ENCODE results near the gene ACTR6. TPM values are rescaled to one million over a fixed set of nuclear protein-coding genes. Genes with fewer than 3 reads are reported as not detected.

ACTR6 gene
- 10.2 and 20.6 TPM in 2 replicates for total RNA-seq (2012; rRNA removed)
- polyA plus RNA-seq (2012; rRNA removed): 9.7 and 14.5 TPM in 2 replicates
- polyA plus RNA-seq (2012; cell fraction: cytosol; rRNA removed): 0.64 and 0.84 TPM in 2 replicates
- 0.22 and 5.4 TPM in 2 replicates for polyA plus RNA-seq (2012; cell fraction: nucleus; rRNA removed; ENCODE audit: low replicate concordance)
- Bru-seq, nascent RNA: percentile 62 among the genes with signal in this experiment
- BruChase-seq, experiment 1, labeled RNA remaining after a 6-hour chase: percentile 57 among the genes with signal in this experiment
- percentile 54 among the genes with signal in this experiment for BruChase-seq, experiment 2, labeled RNA remaining after a 2-hour chase
- long read RNA-seq, transcript ACTR6-201 (11 exons, 2,464 nt): major isoform, 19 of 24 reads
- long read RNA-seq, partial matches to known transcripts: 1 of 24 reads
- long read RNA-seq, other reads (novel, unspliced or antisense): 2 of 24 reads

DNA sequence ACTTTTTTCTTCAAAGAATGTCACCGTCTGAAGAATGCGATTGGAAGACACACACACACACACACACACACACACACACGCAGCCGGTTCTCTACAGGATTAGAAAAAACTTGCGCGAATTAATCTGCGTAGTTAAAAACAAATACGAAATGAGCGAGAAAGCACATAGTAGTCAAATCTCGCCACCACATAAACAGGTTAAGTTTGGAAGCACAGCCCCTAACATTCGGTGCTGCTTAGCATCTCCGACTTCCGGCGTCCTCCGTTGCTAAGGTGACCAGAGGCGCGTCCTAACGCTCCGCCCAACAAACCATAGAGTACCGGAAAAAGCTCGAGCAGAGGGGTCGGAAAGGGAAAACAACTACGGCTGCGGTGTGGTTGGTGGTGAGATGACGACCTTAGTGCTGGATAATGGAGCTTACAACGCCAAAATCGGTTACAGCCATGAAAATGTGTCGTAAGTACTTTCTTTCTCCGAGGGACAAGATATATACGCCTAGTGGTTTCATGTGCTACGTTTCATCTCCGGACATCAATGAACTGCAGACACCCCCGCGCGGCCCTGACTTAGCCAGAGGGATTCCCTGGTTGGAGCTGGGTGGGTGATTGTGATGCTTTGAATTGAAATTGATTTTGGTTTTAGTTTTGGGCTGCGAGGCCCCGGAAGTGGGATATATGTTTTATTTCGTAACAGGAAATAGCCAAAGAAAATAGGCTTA is at the start of gene ACTR6:
ACTR6 (plus strand) TSS at position 353 of the 719 bp plus-strand sequence; CDS start at position 390, 37 bp downstream.
- H3K36me3 ChIP-seq (ENCODE audit: control insufficient read depth, insufficient read depth, low read length): peaks cover 1% of the 10 kb centered on the region; the same call in 1 of the 2 replicates
- peak within 1 kb of the TSS; percentile 84 for H3K23ac ChIP-seq (ENCODE audit: low read depth, low read length)
- ATAC-seq (ENCODE audit: low read depth) (peak; percentile 97), DNase-seq (peak; percentile 95)
- WGBS, 2 experiments (ENCODE audit: extremely low coverage in 2 of 2, insufficient read length in 1 of 2): 0% methylated on average over 5 of the region's 38 CpGs; no CpG with 5 or more reads in 1 of the 2 experiments
- TSS peak; percentile 91 for BruUV-seq (replicated peaks)
- peak within 1 kb of the TSS; percentile 88 for H3K14ac ChIP-seq (replicated peaks; ENCODE audit: low read depth, low read length)
- peak within 1 kb of the TSS; percentile 79 for H3K27ac ChIP-seq (ENCODE audit: insufficient read depth, low read length)
- H3K4me3 ChIP-seq (ENCODE audit: insufficient read depth, low read depth, low read length): peak within 1 kb of the TSS; percentile 78
- H2BK20ac ChIP-seq (ENCODE audit: low read depth, low read length): no peak within 1 kb of the TSS
- peak within 1 kb of the TSS; percentile 22; the same call in 1 of the 2 replicates for H4K91ac ChIP-seq (ENCODE audit: insufficient read depth, low read depth, low read length)
- peaks cover 0 to 19% of the 10 kb centered on the region in 2 experiments; a peak in 2 of 4 replicates for H3K79me1 ChIP-seq (ENCODE audit: low read depth in 1 of 2, low read length in 2 of 2)
- H3K9me1 ChIP-seq (ENCODE audit: insufficient read depth, low read length): no peaks in the 10 kb centered on the region; the same call in 1 of the 2 replicates
- H4K5ac ChIP-seq (ENCODE audit: low read depth, low read length): peak within 1 kb of the TSS; percentile 77
- peak within 1 kb of the TSS; percentile 55 to 89 for H4K8ac ChIP-seq (ENCODE audit: low read depth in 2 of 2, low read length in 2 of 2)
- no peaks in the 10 kb centered on the region for H3K9me3 ChIP-seq (ENCODE audit: control insufficient read depth, insufficient read depth, low read length)
- H2AFZ ChIP-seq (replicated peaks; ENCODE audit: low read length, poor library complexity): peak within 1 kb of the TSS; percentile 97
- dilution Hi-C loops (cut with HindIII; ENCODE audit: low sequenced_read_pairs, unreplicated experiment) (no loop called here), in situ Hi-C loops (cut with MboI; ENCODE audit: low sequenced_read_pairs) (no loop called here), intact Hi-C loops (cut with micrococcal nuclease) (loop anchor here (1.0 to 10.0 kb wide), 4 partner anchors 46 to 386 kb away; partner anchors contain the start of gene BLTP3B)
- TF ChIP-seq POLR2A (IDR thresholded peaks at IDR 0.05; ENCODE audit: low read depth, low read length) (peak; percentile 58; the same call in 1 of the 2 replicates), MXI1 (IDR thresholded peaks at IDR 0.05; ENCODE audit: borderline replicate concordance, low read depth, low read length) (peak; percentile 92), FOS (IDR thresholded peaks at IDR 0.05; ENCODE audit: low read depth, low read length) (no peak)
- no peak within 1 kb of the TSS for H2BK120ac ChIP-seq (ENCODE audit: low read depth, low read length)
- no peaks in the 10 kb centered on the region for H3K27me3 ChIP-seq (ENCODE audit: control insufficient read depth, insufficient read depth, low read length)
- H2AK9ac ChIP-seq (replicated peaks; ENCODE audit: low read depth, low read length, poor library complexity): peak within 1 kb of the TSS; percentile 70
- H2BK15ac ChIP-seq (ENCODE audit: low read depth, low read length): no peak within 1 kb of the TSS; the same call in 2 of the 3 replicates
- peak within 1 kb of the TSS; percentile 78 for H3K56ac ChIP-seq (ENCODE audit: extremely low read depth, insufficient read depth, low read length)
- peak within 1 kb of the TSS; percentile 84 for H3K4me2 ChIP-seq (ENCODE audit: low read depth, low read length)
- no peak within 1 kb of the TSS for H2AK5ac ChIP-seq (ENCODE audit: low read depth, low read length)
- ChIA-PET POLR2A (ENCODE audit: unreplicated experiment) (no interaction called here), CTCF (interaction anchor here (0.5 to 1.2 kb wide), 3 partner anchors 37 to 1545 kb away, joined by 3 read pairs; no protein-coding TSS in a partner anchor)
- H4K20me1 ChIP-seq (ENCODE audit: insufficient read depth, low read length): no peaks in the 10 kb centered on the region
- H3K4me1 ChIP-seq (ENCODE audit: control insufficient read depth, insufficient read depth, low read length): peaks cover 2% of the 10 kb centered on the region; the same call in 1 of the 2 replicates
- H3K4ac ChIP-seq (ENCODE audit: low read depth, low read length): peak within 1 kb of the TSS; percentile 69
- H3K18ac ChIP-seq (ENCODE audit: low read depth, low read length): peak within 1 kb of the TSS; percentile 66
- H3K9ac ChIP-seq (ENCODE audit: low read depth, low read length): peak within 1 kb of the TSS; percentile 83
- peak within 1 kb of the TSS; percentile 70 for H2BK5ac ChIP-seq (ENCODE audit: low read depth, low read length, poor library complexity, severe bottlenecking)

Data from IMR-90 (cell line).